Panc1 (cell line): Measurements from ENCODE around the gene NCOA5.

ENCODE experiments used
- POLR2AphosphoS5 ChIP-seq: IDR thresholded peaks from 2 replicates; pipeline ENCODE4 v1.6.1; 2012; ENCODE audit warnings: mild to moderate bottlenecking, low read depth, low read length, moderate library complexity
- SIN3A ChIP-seq: IDR thresholded peaks from 2 replicates; pipeline ENCODE4 v1.6.1; 2012; ENCODE audit warnings: low read depth, mild to moderate bottlenecking, low read length, moderate library complexity, borderline replicate concordance; ENCODE audit not compliant: insufficient read depth
- TF ChIP-seq, protein P1 (sequence below): fragments of 450-650 bp; IDR thresholded peaks from 2 replicates; pipeline ENCODE4 v1.5.1; 2017; ENCODE audit warnings: mild to moderate bottlenecking
- TF ChIP-seq, protein P2 (sequence below), 2 experiments: IDR thresholded peaks; 2 replicates each; pipeline ENCODE4 v1.6.1; 2011 to 2012; ENCODE audit warnings: low read depth in 2 of 2, control low read depth in 1 of 2, low read length in 1 of 2, mild to moderate bottlenecking in 1 of 2, moderate library complexity in 1 of 2; ENCODE audit not compliant: insufficient read depth in 1 of 2

DNA sequence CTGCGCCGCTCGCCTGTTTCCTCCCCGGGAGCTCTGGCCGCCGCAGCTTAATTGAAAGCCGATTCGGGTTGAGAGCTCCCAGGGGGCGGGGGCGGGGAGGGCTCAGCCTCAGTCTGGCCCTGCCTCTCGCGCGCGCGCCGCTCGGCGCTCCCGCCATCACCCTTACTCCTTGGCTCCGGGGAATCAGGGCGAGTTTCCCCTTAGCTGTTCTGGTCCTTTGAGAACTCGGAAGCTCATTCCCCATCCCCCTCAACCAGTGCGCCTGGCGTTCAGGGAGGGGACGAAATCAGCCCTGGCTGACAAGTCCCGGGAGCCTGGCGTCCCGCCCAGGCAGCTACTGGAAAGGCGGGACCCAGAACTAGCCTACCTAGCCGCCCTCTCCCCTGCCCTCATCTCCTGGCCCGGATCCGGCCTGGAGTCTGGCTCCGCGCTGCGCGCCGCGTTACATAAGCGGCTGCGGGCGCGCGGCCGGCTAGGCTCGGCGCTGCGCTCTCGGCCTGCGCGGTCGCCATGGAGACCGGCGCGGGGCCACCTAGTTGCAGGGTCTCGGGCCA, 58.0 kb downstream of the NCOA5 start:
- TF ChIP-seq, protein P1, sequence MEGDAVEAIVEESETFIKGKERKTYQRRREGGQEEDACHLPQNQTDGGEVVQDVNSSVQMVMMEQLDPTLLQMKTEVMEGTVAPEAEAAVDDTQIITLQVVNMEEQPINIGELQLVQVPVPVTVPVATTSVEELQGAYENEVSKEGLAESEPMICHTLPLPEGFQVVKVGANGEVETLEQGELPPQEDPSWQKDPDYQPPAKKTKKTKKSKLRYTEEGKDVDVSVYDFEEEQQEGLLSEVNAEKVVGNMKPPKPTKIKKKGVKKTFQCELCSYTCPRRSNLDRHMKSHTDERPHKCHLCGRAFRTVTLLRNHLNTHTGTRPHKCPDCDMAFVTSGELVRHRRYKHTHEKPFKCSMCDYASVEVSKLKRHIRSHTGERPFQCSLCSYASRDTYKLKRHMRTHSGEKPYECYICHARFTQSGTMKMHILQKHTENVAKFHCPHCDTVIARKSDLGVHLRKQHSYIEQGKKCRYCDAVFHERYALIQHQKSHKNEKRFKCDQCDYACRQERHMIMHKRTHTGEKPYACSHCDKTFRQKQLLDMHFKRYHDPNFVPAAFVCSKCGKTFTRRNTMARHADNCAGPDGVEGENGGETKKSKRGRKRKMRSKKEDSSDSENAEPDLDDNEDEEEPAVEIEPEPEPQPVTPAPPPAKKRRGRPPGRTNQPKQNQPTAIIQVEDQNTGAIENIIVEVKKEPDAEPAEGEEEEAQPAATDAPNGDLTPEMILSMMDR = no peak
- TF ChIP-seq, protein P2, sequence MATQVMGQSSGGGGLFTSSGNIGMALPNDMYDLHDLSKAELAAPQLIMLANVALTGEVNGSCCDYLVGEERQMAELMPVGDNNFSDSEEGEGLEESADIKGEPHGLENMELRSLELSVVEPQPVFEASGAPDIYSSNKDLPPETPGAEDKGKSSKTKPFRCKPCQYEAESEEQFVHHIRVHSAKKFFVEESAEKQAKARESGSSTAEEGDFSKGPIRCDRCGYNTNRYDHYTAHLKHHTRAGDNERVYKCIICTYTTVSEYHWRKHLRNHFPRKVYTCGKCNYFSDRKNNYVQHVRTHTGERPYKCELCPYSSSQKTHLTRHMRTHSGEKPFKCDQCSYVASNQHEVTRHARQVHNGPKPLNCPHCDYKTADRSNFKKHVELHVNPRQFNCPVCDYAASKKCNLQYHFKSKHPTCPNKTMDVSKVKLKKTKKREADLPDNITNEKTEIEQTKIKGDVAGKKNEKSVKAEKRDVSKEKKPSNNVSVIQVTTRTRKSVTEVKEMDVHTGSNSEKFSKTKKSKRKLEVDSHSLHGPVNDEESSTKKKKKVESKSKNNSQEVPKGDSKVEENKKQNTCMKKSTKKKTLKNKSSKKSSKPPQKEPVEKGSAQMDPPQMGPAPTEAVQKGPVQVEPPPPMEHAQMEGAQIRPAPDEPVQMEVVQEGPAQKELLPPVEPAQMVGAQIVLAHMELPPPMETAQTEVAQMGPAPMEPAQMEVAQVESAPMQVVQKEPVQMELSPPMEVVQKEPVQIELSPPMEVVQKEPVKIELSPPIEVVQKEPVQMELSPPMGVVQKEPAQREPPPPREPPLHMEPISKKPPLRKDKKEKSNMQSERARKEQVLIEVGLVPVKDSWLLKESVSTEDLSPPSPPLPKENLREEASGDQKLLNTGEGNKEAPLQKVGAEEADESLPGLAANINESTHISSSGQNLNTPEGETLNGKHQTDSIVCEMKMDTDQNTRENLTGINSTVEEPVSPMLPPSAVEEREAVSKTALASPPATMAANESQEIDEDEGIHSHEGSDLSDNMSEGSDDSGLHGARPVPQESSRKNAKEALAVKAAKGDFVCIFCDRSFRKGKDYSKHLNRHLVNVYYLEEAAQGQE (IDR thresholded peaks at IDR 0.05; ENCODE audit: insufficient read depth in 1 of 2, low read depth in 2 of 2, low read length in 1 of 2) = peak in 1 of 2 experiments; percentile 51; a peak in 2 of 4 replicates
- TF ChIP-seq POLR2AphosphoS5 (no peak), SIN3A (no peak)
